ENCODE data around the gene PRSS22. TPM values are rescaled to one million over a fixed set of nuclear protein-coding genes. Genes with fewer than 3 reads are reported as not detected.

PRSS22 gene
- total RNA-seq, 2 experiments from 2014 or later = not detected

- CTCF ChIA-PET = interaction anchor here (0.6 to 1.2 kb wide), 2 partner anchors 57 to 192 kb away, joined by 3 to 5 read pairs; no protein-coding TSS in a partner anchor
- no peaks in the 10 kb centered on the region for H3K36me3 Mint-ChIP-seq (ENCODE audit: low read depth)
- no peaks in the 10 kb centered on the region for H3K9me3 Mint-ChIP-seq
Observed at GRCh38 chr16:2811703-2812471, 46.1 kb downstream of the PRSS22 start.

GRCh38 chr16:2810651-2811050 is 47.3 kb downstream of the PRSS22 start:
- Mint-ChIP-seq H3K4me1 (ENCODE audit: low read depth) (no peaks in the 10 kb centered on the region), H3K27me3 (peaks cover 11% of the 10 kb centered on the region), H3K4me3 (no peak overlapping the region), H3K9me3 (no peaks in the 10 kb centered on the region), H3K27ac (no peak overlapping the region), H3K36me3 (ENCODE audit: low read depth) (no peaks in the 10 kb centered on the region)
- ATAC-seq (no peak), DNase-seq (no peak)
- no peak for TF ChIP-seq CTCF (IDR thresholded peaks at IDR 0.05)
- CTCF ChIA-PET = interaction anchor here (1.1 kb wide), 1 partner anchor 29 kb away, joined by 3 read pairs; no protein-coding TSS in a partner anchor
- POLR2A ChIA-PET = no interaction called here
- intact Hi-C loops (cut with micrococcal nuclease) = no loop called here

More at GRCh38 chr16:2811703-2812471, 46.1 kb downstream of the PRSS22 start:
- Mint-ChIP-seq H3K4me1 (ENCODE audit: low read depth) (no peaks in the 10 kb centered on the region), H3K27me3 (peaks cover 11% of the 10 kb centered on the region), H3K4me3 (no peak overlapping the region), H3K27ac (no peak overlapping the region)
- TF ChIP-seq CTCF (IDR thresholded peaks at IDR 0.05) = no peak
- POLR2A ChIA-PET = interaction anchor here (0.6 kb wide), 1 partner anchor 76 kb away, joined by 4 read pairs; no protein-coding TSS in a partner anchor
- ATAC-seq (no peak), DNase-seq (no peak)
- intact Hi-C loops (cut with micrococcal nuclease) = no loop called here

GRCh38 chr16:2809149-2809760 is 48.7 kb downstream of the PRSS22 start:
- Mint-ChIP-seq H3K4me1 (ENCODE audit: low read depth) (no peaks in the 10 kb centered on the region), H3K4me3 (no peak overlapping the region), H3K27ac (no peak overlapping the region), H3K9me3 (no peaks in the 10 kb centered on the region), H3K27me3 (peaks cover 10% of the 10 kb centered on the region), H3K36me3 (ENCODE audit: low read depth) (no peaks in the 10 kb centered on the region)
- DNase-seq (no peak), ATAC-seq (no peak)
- ChIA-PET CTCF (no interaction called here), POLR2A (interaction anchor here (0.7 kb wide), 1 partner anchor 150 kb away, joined by 3 read pairs; no protein-coding TSS in a partner anchor)
- intact Hi-C loops (cut with micrococcal nuclease) = no loop called here
- no peak for TF ChIP-seq CTCF (IDR thresholded peaks at IDR 0.05)

- ATAC-seq (no peak), DNase-seq (no peak)
- H3K4me1 Mint-ChIP-seq (ENCODE audit: low read depth) = no peaks in the 10 kb centered on the region
- TF ChIP-seq CTCF (IDR thresholded peaks at IDR 0.05) = no peak
- H3K4me3 Mint-ChIP-seq = no peak overlapping the region
- H3K27ac Mint-ChIP-seq = no peak overlapping the region
- H3K9me3 Mint-ChIP-seq = peaks cover 6% of the 10 kb centered on the region
- no peaks in the 10 kb centered on the region for H3K36me3 Mint-ChIP-seq (ENCODE audit: low read depth)
- ChIA-PET CTCF (interaction anchor here (1.4 kb wide), 1 partner anchor 60 kb away, joined by 3 read pairs; no protein-coding TSS in a partner anchor), POLR2A (no interaction called here)
- peaks cover 10% of the 10 kb centered on the region for H3K27me3 Mint-ChIP-seq
- intact Hi-C loops (cut with micrococcal nuclease) = no loop called here
Observed at GRCh38 chr16:2808181-2808580, 49.8 kb downstream of the PRSS22 start.

- peaks cover 8% of the 10 kb centered on the region for H3K27me3 Mint-ChIP-seq
- no peak overlapping the region for H3K27ac Mint-ChIP-seq
- DNase-seq (no peak), ATAC-seq (no peak)
- H3K36me3 Mint-ChIP-seq (ENCODE audit: low read depth) = no peaks in the 10 kb centered on the region
- POLR2A ChIA-PET = no interaction called here
- intact Hi-C loops (cut with micrococcal nuclease) = no loop called here
- no peak for TF ChIP-seq CTCF (IDR thresholded peaks at IDR 0.05)
- no peak overlapping the region for H3K4me3 Mint-ChIP-seq
- CTCF ChIA-PET = no interaction called here
- H3K4me1 Mint-ChIP-seq (ENCODE audit: low read depth) = no peaks in the 10 kb centered on the region
- H3K9me3 Mint-ChIP-seq = peaks cover 7% of the 10 kb centered on the region
Observed at GRCh38 chr16:2806286-2806685, 51.7 kb downstream of the PRSS22 start.

All from activated CD8-positive, alpha-beta T cell treated with anti-CD3 and anti-CD28 coated beads for 36 hours (primary cell).